Epithelial cell of proximal tubule (primary cell): ENCODE results near the gene CMTR1. TPM values are rescaled to one million over a fixed set of nuclear protein-coding genes. Genes with fewer than 3 reads are reported as not detected.
A peak's percentile ranks its signal among the peaks of the same experiment; 100 is the strongest.
"Not testable (repeated sequence)": the region's sequence is repeated elsewhere in the genome, so short reads cannot be mapped to it uniquely, and the experiment has no call there.

Source experiments
- DNase-seq: peaks from one replicate; pipeline ENCODE4 v3.0.0-alpha.2; 2011; ENCODE audit warnings: low read depth
- H3K4me3 ChIP-seq: 2 replicates; pipeline ENCODE4 v1.5.1; 2011; ENCODE audit warnings: low read depth, mild to moderate bottlenecking, low read length
- total RNA-seq: library from RNA; depleted of rRNA; stranded (reverse); fragments of >200 nt; gene quantifications from 2 replicates; pipeline ENCODE4 v1.2.3, GENCODE V29; 2015
- TF ChIP-seq, protein P1 (sequence below): conservative IDR thresholded peaks from 2 replicates; pipeline ENCODE4 v1.5.1; 2012; ENCODE audit warnings: low read depth, mild to moderate bottlenecking, low read length

Gene CMTR1
- total RNA-seq, 1 donor from 2014 or later = 20.8 TPM

DNA sequence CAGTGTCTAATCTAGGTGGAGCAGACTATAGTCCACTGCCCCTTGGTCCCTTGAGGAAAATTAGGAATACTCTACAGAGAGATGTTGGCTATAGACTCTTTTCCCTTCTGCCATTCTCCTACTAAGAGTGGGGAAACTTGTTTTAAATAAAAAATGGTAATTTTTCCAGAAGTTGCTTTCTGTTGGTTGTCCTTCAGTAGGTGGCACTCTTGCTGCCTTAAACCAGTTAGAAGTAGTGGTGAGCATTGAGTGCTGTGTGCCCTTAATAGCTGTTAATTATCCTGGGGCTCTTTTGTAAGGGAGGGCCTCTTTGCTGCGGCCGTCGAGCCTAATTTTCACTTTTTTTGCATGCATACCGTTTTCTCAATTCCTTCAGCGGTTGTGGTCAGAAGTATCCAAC is 2.8 kb downstream of the CMTR1 start:
- DNase-seq = no peak
- TF ChIP-seq, protein P1, sequence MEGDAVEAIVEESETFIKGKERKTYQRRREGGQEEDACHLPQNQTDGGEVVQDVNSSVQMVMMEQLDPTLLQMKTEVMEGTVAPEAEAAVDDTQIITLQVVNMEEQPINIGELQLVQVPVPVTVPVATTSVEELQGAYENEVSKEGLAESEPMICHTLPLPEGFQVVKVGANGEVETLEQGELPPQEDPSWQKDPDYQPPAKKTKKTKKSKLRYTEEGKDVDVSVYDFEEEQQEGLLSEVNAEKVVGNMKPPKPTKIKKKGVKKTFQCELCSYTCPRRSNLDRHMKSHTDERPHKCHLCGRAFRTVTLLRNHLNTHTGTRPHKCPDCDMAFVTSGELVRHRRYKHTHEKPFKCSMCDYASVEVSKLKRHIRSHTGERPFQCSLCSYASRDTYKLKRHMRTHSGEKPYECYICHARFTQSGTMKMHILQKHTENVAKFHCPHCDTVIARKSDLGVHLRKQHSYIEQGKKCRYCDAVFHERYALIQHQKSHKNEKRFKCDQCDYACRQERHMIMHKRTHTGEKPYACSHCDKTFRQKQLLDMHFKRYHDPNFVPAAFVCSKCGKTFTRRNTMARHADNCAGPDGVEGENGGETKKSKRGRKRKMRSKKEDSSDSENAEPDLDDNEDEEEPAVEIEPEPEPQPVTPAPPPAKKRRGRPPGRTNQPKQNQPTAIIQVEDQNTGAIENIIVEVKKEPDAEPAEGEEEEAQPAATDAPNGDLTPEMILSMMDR = peak; percentile 25
- no peak overlapping the region for H3K4me3 ChIP-seq

DNA sequence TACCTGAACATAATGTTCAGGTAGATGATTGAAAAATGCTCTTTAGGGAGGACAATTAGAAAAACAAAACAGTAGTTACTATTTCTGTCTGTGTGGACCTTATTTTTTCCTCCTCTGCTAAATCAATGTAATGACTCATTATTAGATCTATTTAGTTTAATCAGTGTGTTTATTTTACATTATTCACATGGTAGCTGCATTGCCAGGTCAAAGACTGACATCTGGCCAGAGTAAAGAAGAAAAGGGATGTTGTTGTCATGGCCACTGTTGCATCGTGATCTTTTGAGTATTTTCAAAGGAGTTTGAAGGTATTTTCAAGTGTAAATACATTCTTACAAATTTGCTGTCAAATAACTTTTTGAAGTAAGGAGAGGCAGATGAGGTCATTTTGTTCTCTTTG is 5.9 kb downstream of the CMTR1 start:
- TF ChIP-seq, protein P1 = no peak
- H3K4me3 ChIP-seq = no peak overlapping the region
- no peak for DNase-seq

DNA sequence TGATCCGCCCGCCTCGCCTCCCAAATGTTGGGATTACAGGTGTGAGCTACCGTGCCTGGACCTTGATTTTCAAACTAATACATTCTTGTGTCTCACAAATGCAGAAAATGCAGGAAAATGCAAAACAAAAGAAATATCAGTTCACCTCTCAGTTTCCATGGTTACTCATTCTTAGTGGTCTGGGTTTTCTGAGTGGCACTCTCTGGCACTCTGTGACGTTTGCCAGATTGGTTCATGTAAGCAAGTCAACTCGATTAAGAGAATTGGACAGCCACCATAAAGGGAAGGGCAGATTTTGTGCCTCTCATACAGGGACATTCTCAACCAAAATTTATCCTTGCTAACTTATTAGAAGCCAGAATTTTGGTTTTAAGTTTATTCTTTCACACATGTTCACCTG is 8.6 kb downstream of the CMTR1 start:
- no peak for DNase-seq

DNA sequence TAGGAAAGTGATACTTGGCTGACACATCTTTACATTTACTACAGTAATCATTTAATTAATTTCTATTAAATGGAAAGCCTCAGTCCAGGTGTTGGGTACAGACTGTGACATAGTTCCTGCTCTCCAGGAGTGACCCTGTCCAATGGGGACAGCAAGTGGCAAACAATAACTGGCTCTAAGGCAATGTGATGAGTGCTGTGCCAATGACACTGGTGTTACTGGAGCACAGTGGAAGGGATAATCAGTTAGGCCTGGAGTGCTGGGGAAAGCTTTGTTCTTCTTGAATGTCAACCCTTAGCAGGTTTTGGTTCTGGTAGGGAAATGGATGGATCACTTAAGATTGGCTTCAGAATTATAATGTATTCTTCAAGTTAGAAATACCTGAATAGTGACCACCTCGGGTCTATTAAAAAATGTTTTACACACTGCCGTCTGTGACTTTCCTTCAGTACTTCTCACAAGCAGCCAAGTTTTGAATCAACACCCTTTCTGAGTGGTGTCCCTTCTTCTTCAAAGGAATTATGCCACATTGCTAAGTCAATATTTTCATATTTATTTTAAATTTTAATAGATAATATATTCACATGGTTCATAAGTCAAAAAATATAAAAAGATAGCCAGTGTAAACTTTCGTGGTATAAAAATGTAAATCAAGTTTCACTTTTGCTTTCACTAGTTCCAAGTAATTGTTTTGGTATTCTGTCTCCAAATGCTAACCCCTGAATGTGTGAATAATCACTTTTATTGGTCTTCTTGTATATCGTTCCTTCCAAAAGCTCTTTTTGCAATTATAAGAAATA is 9.6 kb downstream of the CMTR1 start:
- DNase-seq = no peak
- H3K4me3 ChIP-seq = peak overlapping the region; percentile 11
- TF ChIP-seq, protein P1 = no peak

More for the DNA sequence above, 8.6 kb downstream of the CMTR1 start:
- TF ChIP-seq, protein P1 = no peak
- H3K4me3 ChIP-seq = no peak overlapping the region

DNA sequence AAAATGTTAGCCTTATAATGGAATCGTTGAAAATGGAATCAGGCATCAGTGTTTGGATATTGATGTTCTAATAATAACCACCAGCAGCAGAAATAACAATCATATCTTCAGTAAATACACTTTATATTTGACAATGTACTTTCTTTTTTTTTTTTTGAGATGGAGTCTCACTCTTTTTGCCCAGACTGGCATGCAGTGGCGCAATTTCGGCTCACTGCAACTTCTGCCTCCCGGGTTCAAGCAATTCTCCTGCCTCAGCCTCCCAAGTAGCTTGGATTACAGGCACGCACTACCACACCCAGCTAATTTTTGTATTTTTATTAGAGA is 10.2 kb downstream of the CMTR1 start:
- not testable (repeated sequence) for DNase-seq
- H3K4me3 ChIP-seq = peak overlapping the region; percentile 11

DNA sequence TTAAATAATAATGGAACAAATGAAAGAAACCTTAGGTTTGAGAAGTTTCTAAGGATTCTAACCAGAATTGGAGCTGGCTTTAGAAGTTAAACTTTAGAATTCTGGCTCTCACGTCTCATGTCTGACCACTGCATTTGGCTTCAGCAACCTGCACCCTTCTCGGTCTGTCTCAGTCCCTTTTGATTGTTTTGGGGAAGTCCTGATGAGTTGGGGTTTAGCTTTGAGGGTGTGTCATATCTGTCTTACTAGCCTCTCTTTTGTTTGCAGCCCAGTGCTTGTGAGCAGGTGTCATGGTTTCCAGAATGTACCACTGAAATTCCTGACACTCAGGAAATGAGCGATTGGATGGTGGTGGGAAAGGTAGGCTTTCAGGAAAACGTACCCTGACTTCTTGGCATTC is 17.0 kb downstream of the CMTR1 start:
- TF ChIP-seq, protein P1 = no peak
- H3K4me3 ChIP-seq = no peak overlapping the region
- no peak for DNase-seq

DNA sequence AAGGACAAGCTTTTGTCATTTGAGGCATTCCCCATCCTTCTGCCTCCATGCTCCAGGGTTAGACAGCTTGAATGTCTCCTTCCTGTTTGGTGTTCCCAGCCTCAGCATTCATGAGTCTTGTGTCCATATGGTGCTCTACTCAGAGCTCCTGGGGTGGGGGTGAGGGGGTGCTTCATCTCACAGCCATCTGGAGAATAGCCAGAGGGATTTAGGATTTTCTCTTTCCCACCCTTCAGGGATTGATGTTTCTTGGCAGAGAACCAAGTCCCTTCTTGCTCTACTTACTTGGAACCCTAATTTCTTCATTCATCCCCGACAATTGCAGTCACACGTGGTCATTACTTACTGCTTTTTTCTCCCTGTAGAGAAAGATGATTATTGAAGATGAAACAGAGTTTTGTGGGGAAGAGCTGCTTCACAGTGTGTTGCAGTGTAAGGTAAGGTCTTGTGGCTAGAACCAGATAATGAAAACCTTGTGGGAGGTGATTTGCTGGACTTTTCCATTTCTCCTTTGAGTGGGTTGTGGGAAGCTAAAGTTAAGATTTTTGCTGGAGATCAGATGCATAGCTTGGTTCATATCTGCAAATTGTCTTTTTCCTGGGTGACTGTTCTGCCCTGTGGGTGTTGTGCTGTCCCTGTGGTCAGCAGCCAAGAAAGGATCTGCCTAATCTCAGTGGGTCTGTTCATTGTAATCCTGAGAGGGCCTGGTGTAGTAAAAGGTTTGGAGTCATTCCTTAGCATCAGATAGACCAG is 18.6 kb downstream of the CMTR1 start:
- no peak overlapping the region for H3K4me3 ChIP-seq
- DNase-seq = no peak
- TF ChIP-seq, protein P1 = no peak
